ENCODE measurements around the gene TPTE.
"Not testable (repeated sequence)": the region's sequence is repeated elsewhere in the genome, so short reads cannot be mapped to it uniquely, and the experiment has no call there.

The TPTE gene

DNA sequence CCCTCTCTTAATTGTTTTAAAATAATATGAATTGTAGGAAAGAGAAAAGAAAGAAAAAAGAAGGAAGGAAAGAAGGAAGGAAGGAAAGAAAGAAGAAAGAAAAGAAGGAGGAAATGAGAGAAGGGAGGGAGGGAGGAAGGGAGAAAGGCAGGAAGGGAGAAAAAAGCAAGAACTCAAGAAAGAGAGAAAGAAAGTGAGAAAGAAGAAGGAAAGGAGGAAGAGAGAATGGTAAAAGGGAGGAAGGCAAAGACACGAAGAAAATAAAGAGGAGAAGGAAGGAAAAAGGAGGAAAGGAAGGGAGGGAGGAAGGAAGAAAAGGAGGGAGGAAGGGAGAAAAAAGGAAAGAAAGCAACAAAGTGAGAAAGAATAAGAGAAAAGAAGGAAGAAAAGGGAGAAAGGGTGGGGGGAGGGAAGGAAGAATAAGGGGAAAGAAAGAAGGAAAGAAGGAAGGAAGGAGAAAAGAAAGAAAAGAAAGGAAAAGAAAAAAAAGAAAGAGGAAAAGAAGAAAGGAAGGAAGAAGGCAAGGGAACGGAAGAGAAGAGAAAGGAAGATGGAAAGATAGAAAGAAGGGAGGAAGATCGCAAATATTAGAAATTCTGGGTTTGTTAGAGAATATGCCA, 95.9 kb downstream of the TPTE start:
- DNase-seq, result not testable (repeated sequence)

- no peak for DNase-seq
These were observed 106.0 kb downstream of the TPTE start for GRCh38 chr21:10627316-10627863.

- not testable (repeated sequence) for DNase-seq
These were observed 107.9 kb downstream of the TPTE start for GRCh38 chr21:10629239-10629638.

DNA sequence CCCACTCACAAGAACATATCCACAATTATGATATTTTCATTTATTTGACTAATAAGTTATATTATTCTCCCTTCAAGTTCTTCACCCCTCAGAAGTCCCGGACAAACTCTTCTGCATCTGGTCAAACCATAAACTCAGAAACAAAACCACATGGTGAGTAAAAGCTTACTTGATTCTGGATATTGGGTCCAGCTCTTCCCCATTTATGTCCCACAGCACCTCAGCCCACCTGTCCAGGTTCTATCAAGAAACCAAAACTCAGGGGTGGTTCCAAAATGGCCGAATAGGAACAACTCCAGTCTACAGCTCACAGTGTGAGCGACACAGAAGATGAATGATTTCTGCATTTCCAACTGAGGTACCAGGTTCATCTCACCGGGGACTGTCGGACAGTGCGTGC, 109.4 kb downstream of the TPTE start:
- DNase-seq, result not testable (repeated sequence)

GRCh38 chr21:10631316-10631715, 109.9 kb downstream of the TPTE start:
- not testable (repeated sequence) for DNase-seq

GRCh38 chr21:10638144-10638543, 116.8 kb downstream of the TPTE start:
- DNase-seq, result not testable (repeated sequence)

- no peak for DNase-seq
These were observed 117.7 kb downstream of the TPTE start for GRCh38 chr21:10639123-10639522.

GRCh38 chr21:10639746-10640145, 118.4 kb downstream of the TPTE start:
- not testable (repeated sequence) for DNase-seq

DNA sequence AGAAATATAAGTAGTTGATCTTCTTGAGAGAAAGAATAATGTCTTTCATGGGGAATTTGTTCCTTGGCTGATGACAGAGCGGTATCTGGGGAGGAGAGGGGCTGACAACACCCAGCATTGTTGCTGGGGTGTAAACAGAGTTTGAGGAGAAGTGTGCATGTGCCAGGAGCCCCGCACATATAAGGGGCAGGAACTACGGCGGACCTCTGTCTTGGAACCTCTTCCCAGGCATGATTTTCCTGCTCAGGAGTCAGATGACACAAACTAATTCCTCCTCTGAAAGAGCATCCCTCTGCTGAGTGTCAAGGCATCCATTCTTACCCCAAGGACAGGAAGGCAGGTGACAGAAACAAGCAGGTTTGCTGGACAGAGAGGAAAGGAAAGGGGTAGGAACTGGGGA, 119.1 kb downstream of the TPTE start:
- DNase-seq, result no peak

DNA sequence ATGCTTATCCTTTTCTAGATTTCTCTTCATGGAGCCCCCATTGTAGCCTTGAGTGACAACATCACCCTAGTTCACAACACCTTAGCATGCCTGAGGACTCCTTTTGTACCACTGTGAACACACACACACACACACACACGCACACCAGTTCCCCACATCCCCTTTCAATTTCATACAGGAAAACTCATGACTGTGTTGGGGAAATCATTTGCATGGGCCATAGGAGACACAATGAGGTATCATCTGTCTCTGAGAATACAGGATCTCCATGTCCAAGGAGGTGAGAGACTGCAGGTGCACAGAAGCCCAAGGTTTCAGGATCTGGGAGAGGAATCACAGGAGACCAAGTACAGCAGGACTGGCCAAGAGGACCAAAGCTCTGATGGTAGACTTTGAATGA, 119.7 kb downstream of the TPTE start:
- no peak for DNase-seq

- not testable (repeated sequence) for DNase-seq
These were observed 124.3 kb downstream of the TPTE start for GRCh38 chr21:10645667-10646066.

DNA sequence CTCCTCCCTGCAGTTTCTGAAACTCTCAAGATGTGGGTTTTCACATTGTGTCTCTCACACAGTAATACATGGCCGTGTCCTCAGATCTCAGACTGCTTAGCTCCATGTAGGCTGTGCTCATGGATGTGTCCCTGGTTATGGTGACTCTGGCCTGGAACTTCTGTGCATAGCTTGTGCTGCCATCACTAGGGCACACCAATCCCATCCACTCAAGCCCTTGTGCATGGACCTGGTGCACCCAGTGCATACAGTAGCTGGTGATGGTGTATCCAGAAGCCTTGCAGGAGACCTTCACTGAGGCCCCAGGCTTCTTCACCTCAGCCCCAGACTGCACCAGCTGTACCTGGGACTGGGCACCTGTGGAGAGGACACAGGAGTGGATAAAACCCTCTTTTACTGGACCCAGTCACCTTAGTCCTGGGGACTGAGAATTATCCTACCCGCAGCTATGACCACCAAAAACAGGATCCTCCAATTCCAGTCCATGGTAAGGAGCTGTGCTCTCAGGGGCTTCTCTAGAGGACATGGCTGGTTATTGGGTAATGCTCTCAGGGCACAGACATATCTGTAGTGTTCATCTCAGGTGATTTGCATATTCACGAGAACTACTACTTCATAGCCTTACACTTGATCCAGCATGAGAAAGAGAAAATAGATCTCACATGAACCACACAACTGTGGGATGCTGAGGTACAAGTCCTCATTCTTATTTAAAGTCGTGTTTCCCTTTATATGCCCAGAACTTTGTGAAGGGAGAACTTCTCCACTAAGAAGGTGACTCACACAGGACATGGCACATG, 128.2 kb downstream of the TPTE start:
- DNase-seq, result not testable (repeated sequence)

DNA sequence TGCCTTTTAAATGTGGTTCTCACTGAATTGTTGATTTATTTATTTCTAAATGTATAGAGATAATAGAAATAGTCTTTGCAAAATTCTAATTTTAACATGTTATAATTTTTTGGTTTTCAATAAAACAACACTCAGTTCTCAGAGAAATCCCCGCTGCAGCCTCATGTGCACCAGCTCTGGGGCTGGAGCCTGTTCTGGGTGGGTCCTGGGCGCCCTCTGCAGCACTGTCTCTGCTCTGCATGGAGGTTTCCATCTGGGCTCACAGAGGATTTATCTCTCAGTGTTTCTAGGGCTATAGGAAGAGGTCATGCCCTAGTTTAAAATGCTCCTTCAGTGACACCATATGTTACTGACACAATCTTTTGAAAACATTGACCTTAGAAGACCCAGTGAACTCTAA, 128.9 kb downstream of the TPTE start:
- not testable (repeated sequence) for DNase-seq
